Heart right ventricle (tissue), 16 donors: ENCODE data around the gene KIF18B. TPM values are rescaled to one million over a fixed set of nuclear protein-coding genes. Genes with fewer than 3 reads are reported as not detected.

Experiments used
- ATAC-seq, 8 donors: fragments of 200-7000 bp; cut with Tn5 transposase; one replicate each; pipeline ENCODE4 v1.9.1; 2020; ENCODE audit warnings: mild to moderate bottlenecking in 8 of 8, moderate library complexity in 8 of 8, moderate number of reproducible peaks in 1 of 8
- DNase-seq, 2 donors: peaks; one replicate each; pipeline ENCODE4 v3.0.0-alpha.2; 2020
- H3K27ac ChIP-seq, 10 donors: fragments of 200-600 bp; sonication (generic) in 2 of 10; one replicate each; pipeline versions ENCODE4 v1.5.0 to v1.8.0; 2020 to 2022; ENCODE audit warnings: mild to moderate bottlenecking in 3 of 10
- H3K27me3 ChIP-seq, 7 donors: fragments of 200-600 bp; one replicate each; pipeline ENCODE4 v1.8.0; 2021 to 2022; ENCODE audit warnings: mild to moderate bottlenecking in 2 of 7
- H3K36me3 ChIP-seq, 9 donors: fragments of 200-600 bp; sonication (generic) in 1 of 9; one replicate each; pipeline versions ENCODE4 v1.5.0 to v1.8.0; 2020 to 2022; ENCODE audit warnings: mild to moderate bottlenecking in 2 of 9
- H3K4me1 ChIP-seq, 9 donors: fragments of 200-600 bp; sonication (generic) in 1 of 9; one replicate each; pipeline versions ENCODE4 v1.5.0 to v1.8.0; 2020 to 2022; ENCODE audit warnings: mild to moderate bottlenecking in 4 of 9
- H3K4me3 ChIP-seq, 10 donors: fragments of 200-600 bp; sonication (generic) in 2 of 10; one replicate each; pipeline versions ENCODE4 v1.5.0 to v1.8.0; 2020 to 2022; ENCODE audit warnings: mild to moderate bottlenecking in 7 of 10, moderate library complexity in 2 of 10
- H3K9me3 ChIP-seq, 11 donors: fragments of 200-600 bp in 10 of 11; sonication (generic) in 2 of 11; one replicate each; pipeline versions ENCODE4 v1.5.0 to v1.8.0; 2013 to 2022; ENCODE audit warnings: mild to moderate bottlenecking in 2 of 11, control low read depth in 1 of 11, moderate library complexity in 1 of 11
- CTCF ChIP-seq, 9 donors: fragments of 200-600 bp; sonication (generic) in 2 of 9; IDR thresholded peaks; one replicate each; pipeline versions ENCODE4 v1.5.0 to v1.8.0; 2021 to 2022; ENCODE audit warnings: antibody characterized with exemption in 9 of 9, mild to moderate bottlenecking in 5 of 9, moderate library complexity in 1 of 9
- WGBS, 2 donors: extraction: QIAGEN DNeasy Blood & Tissue Kit; methylation state at CpG; one replicate each; pipeline ENCODE4 v1.1.7; 2013; ENCODE audit warnings: inconsistent platforms in 1 of 2; 5-methylcytosine and 5-hydroxymethylcytosine counted together
- intact Hi-C, 10 donors: fragments of 100-400 bp; cut with DNase I; formaldehyde crosslinking; loops; one replicate each; pipeline versions ENCODE4 v1.11.1 to v1.14.2; 2022
- polyA plus RNA-seq, 2 donors: library from polyadenylated mRNA; stranded (reverse); fragments of 200-250 nt; gene quantifications; one replicate each; pipeline ENCODE4 v1.2.3, GENCODE V29; 2013
- total RNA-seq, 10 donors: library from RNA; stranded (reverse); fragmentation: NEBNext Ultra II Directional in 3 of 10; extraction: Animal tissue kit (Norgen Biotek cat#: 25700) in 3 of 10; gene quantifications; one replicate each; pipeline versions ENCODE4 v1.2.1 to v1.2.4, GENCODE V29; 2021 to 2023
- donor health status: Arrhythmogenic right ventricular cardiomyopathy.
- donor health status: ischemic (EF 13 %, LVEDD 7.1; RV severe dilation, severe dysfunction).
- donor health status: healthy with polysubstance abuse.
- donor health status: DM: no; HTN: yes; CAD: no.
- donor health status: DM: no; HTN: no; CAD: no.
- donor health status: ischemic (EF 25% LVEDD 6.9; RV normal size, moderate dysfunction).
- donor health status: ischemic (EF 25% LVEDD 5.7; RV mildly dilated, moderate dysfunction).
- donor health status: healthy.
- donor health status: DM: yes; HTN: yes; CAD: no.
- donor health status: Ischemic cardiomyopathy.
- donor health status: ischemic (EF 35%, LVEDD 5.7; RV mildly dilated, moderate dysfunction).
- donor health status: nonischemic (EF 11% LVEDD 7.7; RV severe dilation, severe dysfunction).
- donor health status: DM: yes; HTN: yes; CAD: no.
- donor health status: PGD.
- donor health status: ischemic (EF 29% LVEDD 5.4; RV normal size, mild dysfunction).
- donor health status: nonischemic (EF 23%, LVEDD 6.1; RV moderate dilation, normal function).

The KIF18B gene
- total and polyA plus RNA-seq, 12 donors, result 0.04 to 4.3 (median 0.20) TPM; not detected in 1

GRCh38 chr17:44906763-44907728 is 40.5 kb downstream of the KIF18B start:
- no peak for TF ChIP-seq CTCF (IDR thresholded peaks at IDR 0.05)
- H3K36me3 ChIP-seq, result no peaks in the 10 kb centered on the region
- H3K27me3 ChIP-seq, result peaks cover 0 to 20% (median 12%) of the 10 kb centered on the region in 7 donors
- WGBS, 2 donors, result 71 to 81% methylated on average over 18 of the region's 18 CpGs
- intact Hi-C loops, result no loop called here
- H3K4me1 ChIP-seq, result peaks cover 0 to 34% (median 9%) of the 10 kb centered on the region in 9 donors
- DNase-seq (no peak), ATAC-seq (no peak)
- H3K9me3 ChIP-seq, result no peaks in the 10 kb centered on the region
- H3K4me3 ChIP-seq, result no peak overlapping the region
- peak overlapping the region in 1 of 10 donors; percentile 5 for H3K27ac ChIP-seq

GRCh38 chr17:44906010-44906646 is 41.4 kb downstream of the KIF18B start:
- DNase-seq (no peak), ATAC-seq (peak in 1 of 8 donors; percentile 37)
- H3K9me3 ChIP-seq, result no peaks in the 10 kb centered on the region
- intact Hi-C loops, result no loop called here
- no peaks in the 10 kb centered on the region for H3K36me3 ChIP-seq
- peak overlapping the region in 1 of 10 donors; percentile 61 for H3K27ac ChIP-seq
- TF ChIP-seq CTCF (IDR thresholded peaks at IDR 0.05), result no peak
- no peak overlapping the region for H3K4me3 ChIP-seq
- WGBS, 2 donors, result 80 to 83% methylated on average over 10 of the region's 10 CpGs
- peaks cover 0 to 34% (median 2%) of the 10 kb centered on the region in 9 donors for H3K4me1 ChIP-seq
- peaks cover 0 to 12% (median 3%) of the 10 kb centered on the region in 7 donors for H3K27me3 ChIP-seq

- no peaks in the 10 kb centered on the region for H3K9me3 ChIP-seq
- intact Hi-C loops, result no loop called here
- H3K36me3 ChIP-seq, result no peaks in the 10 kb centered on the region
- peaks cover 0 to 6% (median 0%) of the 10 kb centered on the region in 7 donors for H3K27me3 ChIP-seq
- TF ChIP-seq CTCF (IDR thresholded peaks at IDR 0.05), result no peak
- 84 to 89% methylated on average over 9 of the region's 9 CpGs for WGBS, 2 donors
- ATAC-seq (no peak), DNase-seq (no peak)
- H3K4me3 ChIP-seq, result no peak overlapping the region
- peak overlapping the region in 1 of 10 donors; percentile 61 for H3K27ac ChIP-seq
- H3K4me1 ChIP-seq, result peaks cover 0 to 39% (median under 1%) of the 10 kb centered on the region in 9 donors
Measured at GRCh38 chr17:44905006-44906000, 42.3 kb downstream of the KIF18B start.
